ENCODE data around the gene CCDC142.
"Not testable (repeated sequence)": the region's sequence is repeated elsewhere in the genome, so short reads cannot be mapped to it uniquely, and the experiment has no call there.

DNA sequence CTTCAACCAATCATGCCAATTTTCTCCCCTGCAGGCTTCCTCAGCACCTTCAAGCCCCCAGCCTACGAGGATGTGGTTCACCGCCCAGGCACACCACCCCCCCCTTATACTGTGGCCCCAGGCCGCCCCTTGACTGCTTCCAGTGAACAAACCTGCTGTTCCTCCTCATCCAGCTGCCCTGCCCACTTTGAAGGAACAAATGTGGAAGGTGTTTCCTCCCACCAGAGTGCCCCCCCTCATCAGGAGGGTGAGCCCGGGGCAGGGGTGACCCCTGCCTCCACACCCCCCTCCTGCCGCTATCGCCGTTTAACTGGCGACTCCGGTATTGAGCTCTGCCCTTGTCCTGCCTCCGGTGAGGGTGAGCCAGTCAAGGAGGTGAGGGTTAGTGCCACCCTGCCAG is 22.6 kb downstream of the CCDC142 start:
- TF ChIP-seq, protein P1, sequence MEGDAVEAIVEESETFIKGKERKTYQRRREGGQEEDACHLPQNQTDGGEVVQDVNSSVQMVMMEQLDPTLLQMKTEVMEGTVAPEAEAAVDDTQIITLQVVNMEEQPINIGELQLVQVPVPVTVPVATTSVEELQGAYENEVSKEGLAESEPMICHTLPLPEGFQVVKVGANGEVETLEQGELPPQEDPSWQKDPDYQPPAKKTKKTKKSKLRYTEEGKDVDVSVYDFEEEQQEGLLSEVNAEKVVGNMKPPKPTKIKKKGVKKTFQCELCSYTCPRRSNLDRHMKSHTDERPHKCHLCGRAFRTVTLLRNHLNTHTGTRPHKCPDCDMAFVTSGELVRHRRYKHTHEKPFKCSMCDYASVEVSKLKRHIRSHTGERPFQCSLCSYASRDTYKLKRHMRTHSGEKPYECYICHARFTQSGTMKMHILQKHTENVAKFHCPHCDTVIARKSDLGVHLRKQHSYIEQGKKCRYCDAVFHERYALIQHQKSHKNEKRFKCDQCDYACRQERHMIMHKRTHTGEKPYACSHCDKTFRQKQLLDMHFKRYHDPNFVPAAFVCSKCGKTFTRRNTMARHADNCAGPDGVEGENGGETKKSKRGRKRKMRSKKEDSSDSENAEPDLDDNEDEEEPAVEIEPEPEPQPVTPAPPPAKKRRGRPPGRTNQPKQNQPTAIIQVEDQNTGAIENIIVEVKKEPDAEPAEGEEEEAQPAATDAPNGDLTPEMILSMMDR (conservative IDR thresholded peaks at IDR 0.05): not testable (repeated sequence)
- TF ChIP-seq ZFX (IDR thresholded peaks at IDR 0.05): not testable (repeated sequence)

All from C4-2B (cell line).